Colonic mucosa (tissue), 4 donors: Measurements from ENCODE around the gene EPX. TPM values are rescaled to one million over a fixed set of nuclear protein-coding genes. Genes with fewer than 3 reads are reported as not detected.
"Not testable (repeated sequence)": the region's sequence is repeated elsewhere in the genome, so short reads cannot be mapped to it uniquely, and the experiment has no call there.

Experiments
- DNase-seq: peaks from one replicate; pipeline ENCODE4 v3.0.0-alpha.2; 2020
- H3K27ac ChIP-seq: fragments of 200-600 bp; one replicate; pipeline ENCODE4 v1.8.0; 2021
- H3K27me3 ChIP-seq: fragments of 200-600 bp; one replicate; pipeline ENCODE4 v1.8.0; 2021
- H3K36me3 ChIP-seq: fragments of 200-600 bp; one replicate; pipeline ENCODE4 v1.8.0; 2021
- H3K4me1 ChIP-seq: fragments of 200-600 bp; one replicate; pipeline ENCODE4 v1.8.0; 2021; ENCODE audit warnings: mild to moderate bottlenecking
- H3K4me3 ChIP-seq: fragments of 200-600 bp; one replicate; pipeline ENCODE4 v1.8.0; 2021
- H3K9ac ChIP-seq, 2 donors: one replicate each; pipeline ENCODE4 v1.7.0; 2013; ENCODE audit warnings: control low read depth in 2 of 2, low read depth in 2 of 2, low read length in 2 of 2
- H3K9me3 ChIP-seq: fragments of 200-600 bp; one replicate; pipeline ENCODE4 v1.8.0; 2021
- CTCF ChIP-seq: fragments of 200-600 bp; IDR thresholded peaks from one replicate; pipeline ENCODE4 v1.8.0; 2022; ENCODE audit warnings: antibody characterized with exemption, mild to moderate bottlenecking
- intact Hi-C: fragments of 100-400 bp; cut with DNase I; formaldehyde crosslinking; loops from one replicate; pipeline ENCODE4 v1.14.1; 2022
- total RNA-seq, 2 donors: library from RNA; stranded (reverse); fragmentation: NEBNext Ultra II Directional in 1 of 2; extraction: Animal tissue kit (Norgen Biotek cat#: 25700) in 1 of 2; gene quantifications; one replicate each; pipeline ENCODE4 v1.2.1, GENCODE V29; 2021
- donor health status: healthy.
- donor health status: DM: no; HTN: no; CAD: no.
- donor health status: DM: no; HTN: no; CAD: no.

Gene EPX
- total RNA-seq = not detected

- Histone ChIP-seq H3K9ac (no peak within 1 kb of the TSS), H3K27ac (no peak within 1 kb of the TSS), H3K27me3 (no peaks in the 10 kb centered on the region), H3K9me3 (no peaks in the 10 kb centered on the region), H3K4me3 (no peak within 1 kb of the TSS), H3K4me1 (no peaks in the 10 kb centered on the region), H3K36me3 (no peaks in the 10 kb centered on the region)
- intact Hi-C loops = no loop called here
- DNase-seq = no peak
- TF ChIP-seq CTCF = no peak
Measured at GRCh38 chr17:58192612-58193011, at the start of gene EPX. EPX (plus strand) TSS chr17:58192726; CDS start chr17:58192847, 121 bp downstream.

GRCh38 chr17:58143335-58143734 is 49.2 kb upstream of the EPX start:
- intact Hi-C loops, DNase-seq, H3K27ac ChIP-seq: not testable (repeated sequence)

GRCh38 chr17:58144801-58145200 is 47.7 kb upstream of the EPX start:
- Histone ChIP-seq H3K9me3 (no peaks in the 10 kb centered on the region), H3K9ac (no peak overlapping the region), H3K4me1 (no peaks in the 10 kb centered on the region), H3K36me3 (no peaks in the 10 kb centered on the region), H3K27me3 (no peaks in the 10 kb centered on the region), H3K27ac (no peak overlapping the region), H3K4me3 (no peak overlapping the region)
- intact Hi-C loops = no loop called here
- no peak for TF ChIP-seq CTCF
- no peak for DNase-seq

More at GRCh38 chr17:58143335-58143734, 49.2 kb upstream of the EPX start:
- H3K4me1 ChIP-seq, H3K27me3 ChIP-seq, H3K9me3 ChIP-seq, H3K4me3 ChIP-seq, H3K9ac ChIP-seq, H3K36me3 ChIP-seq: not testable (repeated sequence)

- no peak for DNase-seq
- Histone ChIP-seq H3K27me3 (no peaks in the 10 kb centered on the region), H3K9me3 (no peaks in the 10 kb centered on the region), H3K27ac (no peak within 1 kb of the TSS), H3K4me1 (no peaks in the 10 kb centered on the region), H3K9ac (no peak within 1 kb of the TSS), H3K36me3 (no peaks in the 10 kb centered on the region), H3K4me3 (no peak within 1 kb of the TSS)
- TF ChIP-seq CTCF = no peak
- intact Hi-C loops = no loop called here
Measured at GRCh38 chr17:58147930-58148434, 44.5 kb upstream of the EPX start, which contains the start of gene OR4D1. OR4D1 (plus strand) TSS chr17:58148384; CDS start chr17:58155154, 6,770 bp downstream.

- Histone ChIP-seq H3K4me3 (no peak overlapping the region), H3K9me3 (no peaks in the 10 kb centered on the region), H3K4me1 (no peaks in the 10 kb centered on the region), H3K27me3 (no peaks in the 10 kb centered on the region), H3K36me3 (no peaks in the 10 kb centered on the region), H3K27ac (no peak overlapping the region), H3K9ac (no peak overlapping the region)
- no peak for TF ChIP-seq CTCF
- no peak for DNase-seq
- intact Hi-C loops = no loop called here
Measured at GRCh38 chr17:58148609-58149008, 43.9 kb upstream of the EPX start.

GRCh38 chr17:58150394-58150793 is 42.1 kb upstream of the EPX start:
- no peaks in the 10 kb centered on the region for H3K4me1 ChIP-seq
- intact Hi-C loops = no loop called here
- H3K27me3 ChIP-seq = no peaks in the 10 kb centered on the region
- DNase-seq = no peak
- TF ChIP-seq CTCF = no peak
- H3K9me3 ChIP-seq = no peaks in the 10 kb centered on the region
- no peaks in the 10 kb centered on the region for H3K36me3 ChIP-seq
- H3K4me3 ChIP-seq = no peak overlapping the region
- H3K9ac ChIP-seq = no peak overlapping the region
- no peak overlapping the region for H3K27ac ChIP-seq
